Measurements from ENCODE around the gene TMEM258. TPM values are rescaled to one million over a fixed set of nuclear protein-coding genes. Genes with fewer than 3 reads are reported as not detected.

TMEM258 gene
- total RNA-seq, 2 donors from 2014 or later: 146 to 169 TPM

- H3K9me3 Mint-ChIP-seq: no peaks in the 10 kb centered on the region
- H3K27me3 Mint-ChIP-seq (ENCODE audit: low read depth): no peaks in the 10 kb centered on the region
- no peaks in the 10 kb centered on the region for H3K36me3 Mint-ChIP-seq (ENCODE audit: insufficient read depth in 2 of 2)
- peaks cover 17% of the 10 kb centered on the region for H3K4me1 Mint-ChIP-seq (ENCODE audit: low read depth)
- DNase-seq (no peak), ATAC-seq (replicated peaks in 1 of 2) (peak in 1 of 2 donors; percentile 6)
- H3K27ac Mint-ChIP-seq: no peak overlapping the region
- no peak overlapping the region for H3K4me3 Mint-ChIP-seq
Observed at GRCh38 chr11:61775606-61776554, 16.5 kb downstream of the TMEM258 start.

- no peak for DNase-seq
- H3K9me3 Mint-ChIP-seq: no peaks in the 10 kb centered on the region
- H3K27ac Mint-ChIP-seq: no peak overlapping the region
- H3K4me1 Mint-ChIP-seq (ENCODE audit: low read depth): peaks cover 17% of the 10 kb centered on the region
- ATAC-seq (replicated peaks in 1 of 2): no peak
- H3K4me3 Mint-ChIP-seq: no peak overlapping the region
- H3K27me3 Mint-ChIP-seq (ENCODE audit: low read depth): no peaks in the 10 kb centered on the region
- H3K36me3 Mint-ChIP-seq (ENCODE audit: insufficient read depth in 2 of 2): no peaks in the 10 kb centered on the region
Observed at GRCh38 chr11:61775106-61775505, 17.3 kb downstream of the TMEM258 start.

DNA sequence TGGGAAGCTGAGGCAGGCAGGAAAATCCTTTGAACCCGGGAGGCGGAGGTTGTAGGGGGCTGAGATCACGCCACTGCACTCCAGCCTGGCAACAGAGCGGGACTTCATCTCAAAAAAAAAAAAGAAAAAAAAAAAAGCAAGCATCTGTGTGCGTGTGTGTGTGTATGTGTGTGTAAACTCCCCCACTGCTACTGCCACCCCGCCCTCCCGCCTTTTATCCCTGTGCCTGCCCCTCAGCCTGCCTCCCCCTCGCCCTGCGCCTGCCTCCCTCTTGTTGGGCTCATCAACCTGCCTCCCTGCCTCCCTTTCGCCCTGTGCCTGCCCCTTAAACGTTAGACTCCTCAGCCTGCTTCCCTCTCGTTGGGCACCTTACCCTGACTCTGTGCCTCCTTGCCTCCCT lies 18.0 kb downstream of the TMEM258 start:
- Mint-ChIP-seq H3K9me3 (no peaks in the 10 kb centered on the region), H3K4me3 (no peak overlapping the region), H3K27ac (no peak overlapping the region), H3K36me3 (ENCODE audit: insufficient read depth in 2 of 2) (no peaks in the 10 kb centered on the region), H3K4me1 (ENCODE audit: low read depth) (peaks cover 17% of the 10 kb centered on the region), H3K27me3 (ENCODE audit: low read depth) (no peaks in the 10 kb centered on the region)
- DNase-seq (no peak), ATAC-seq (replicated peaks in 1 of 2) (no peak)

- Mint-ChIP-seq H3K27ac (no peak overlapping the region), H3K4me3 (no peak overlapping the region), H3K9me3 (no peaks in the 10 kb centered on the region), H3K4me1 (ENCODE audit: low read depth) (peaks cover 17% of the 10 kb centered on the region), H3K36me3 (ENCODE audit: insufficient read depth in 2 of 2) (no peaks in the 10 kb centered on the region), H3K27me3 (ENCODE audit: low read depth) (no peaks in the 10 kb centered on the region)
- DNase-seq (no peak), ATAC-seq (replicated peaks in 1 of 2) (no peak)
Observed at GRCh38 chr11:61773809-61774208, 18.6 kb downstream of the TMEM258 start.

GRCh38 chr11:61773356-61773755 lies 19.0 kb downstream of the TMEM258 start:
- ATAC-seq (replicated peaks in 1 of 2) (no peak), DNase-seq (no peak)
- H3K4me3 Mint-ChIP-seq: no peak overlapping the region
- peaks cover 17% of the 10 kb centered on the region for H3K4me1 Mint-ChIP-seq (ENCODE audit: low read depth)
- no peaks in the 10 kb centered on the region for H3K36me3 Mint-ChIP-seq (ENCODE audit: insufficient read depth in 2 of 2)
- H3K9me3 Mint-ChIP-seq: no peaks in the 10 kb centered on the region
- H3K27ac Mint-ChIP-seq: no peak overlapping the region
- H3K27me3 Mint-ChIP-seq (ENCODE audit: low read depth): no peaks in the 10 kb centered on the region

DNA sequence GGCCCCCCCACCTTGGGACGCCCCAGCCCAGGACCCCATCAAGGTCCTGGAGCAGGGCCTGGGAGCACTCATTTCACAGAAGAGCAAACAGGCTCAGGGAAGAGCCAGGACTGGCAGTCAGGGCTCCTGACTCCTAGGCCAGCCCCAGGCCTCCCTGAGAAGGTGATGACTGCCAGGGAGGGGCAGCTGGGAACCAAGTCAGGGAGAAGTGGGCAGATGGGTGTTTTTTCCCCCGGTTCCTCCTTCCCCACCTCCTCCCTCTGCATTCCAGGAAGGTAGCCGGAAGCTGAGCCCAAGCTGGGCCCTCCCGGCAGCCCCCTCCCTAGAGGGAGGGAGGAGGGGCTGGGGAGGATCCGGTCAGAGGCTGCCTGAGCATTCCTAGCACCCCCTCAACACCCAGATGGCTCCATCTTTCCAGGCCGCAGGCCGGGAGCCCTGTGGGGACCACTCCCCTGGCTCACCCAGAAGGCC lies 20.4 kb downstream of the TMEM258 start:
- H3K9me3 Mint-ChIP-seq: no peaks in the 10 kb centered on the region
- H3K27me3 Mint-ChIP-seq (ENCODE audit: low read depth): no peaks in the 10 kb centered on the region
- no peaks in the 10 kb centered on the region for H3K36me3 Mint-ChIP-seq (ENCODE audit: insufficient read depth in 2 of 2)
- H3K27ac Mint-ChIP-seq: no peak overlapping the region
- H3K4me3 Mint-ChIP-seq: no peak overlapping the region
- ATAC-seq (replicated peaks in 1 of 2): no peak
- no peak for DNase-seq
- H3K4me1 Mint-ChIP-seq (ENCODE audit: low read depth): peaks cover 9% of the 10 kb centered on the region

DNA sequence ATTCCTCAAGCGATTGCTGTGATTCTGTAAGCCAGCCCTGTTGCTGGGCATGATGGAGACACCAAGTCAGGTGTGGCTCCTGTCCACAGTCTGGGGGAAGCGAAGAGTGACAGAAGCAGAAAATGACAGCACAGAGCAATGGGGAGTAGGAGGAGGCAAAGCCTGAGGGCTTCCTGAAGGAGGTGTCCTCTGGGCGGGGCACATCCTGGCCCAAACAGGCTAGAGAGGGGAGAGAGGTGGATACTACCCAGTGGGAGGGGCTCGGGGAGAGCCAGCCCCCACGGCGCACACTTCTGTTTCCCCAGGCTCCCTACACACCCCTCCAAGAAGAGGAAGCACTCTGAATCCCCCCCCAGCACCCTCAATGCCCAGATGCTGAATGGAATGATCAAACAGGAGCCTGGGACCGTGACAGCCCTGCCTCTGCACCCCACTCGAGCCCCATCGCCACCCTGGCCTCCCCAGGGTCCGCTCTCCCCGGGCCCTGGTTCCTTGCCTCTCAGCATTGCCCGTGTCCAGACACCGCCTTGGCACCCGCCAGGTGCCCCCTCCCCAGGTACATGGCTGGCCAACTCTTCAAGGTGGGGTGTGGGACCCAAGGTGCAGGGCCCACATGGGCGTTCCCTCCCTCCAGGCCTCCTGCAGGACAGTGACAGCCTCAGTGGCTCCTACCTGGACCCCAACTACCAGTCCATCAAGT lies 21.1 kb downstream of the TMEM258 start:
- no peak overlapping the region for H3K4me3 Mint-ChIP-seq
- no peak for ATAC-seq (replicated peaks in 1 of 2)
- no peak overlapping the region for H3K27ac Mint-ChIP-seq
- no peaks in the 10 kb centered on the region for H3K9me3 Mint-ChIP-seq
- H3K36me3 Mint-ChIP-seq (ENCODE audit: insufficient read depth in 2 of 2): no peaks in the 10 kb centered on the region
- peaks cover 2% of the 10 kb centered on the region for H3K4me1 Mint-ChIP-seq (ENCODE audit: low read depth)
- no peaks in the 10 kb centered on the region for H3K27me3 Mint-ChIP-seq (ENCODE audit: low read depth)
- DNase-seq: no peak

- no peaks in the 10 kb centered on the region for H3K27me3 Mint-ChIP-seq (ENCODE audit: low read depth)
- H3K9me3 Mint-ChIP-seq: no peaks in the 10 kb centered on the region
- no peaks in the 10 kb centered on the region for H3K4me1 Mint-ChIP-seq (ENCODE audit: low read depth)
- no peak for ATAC-seq (replicated peaks in 1 of 2)
- H3K36me3 Mint-ChIP-seq (ENCODE audit: insufficient read depth in 2 of 2): no peaks in the 10 kb centered on the region
- H3K27ac Mint-ChIP-seq: no peak overlapping the region
- DNase-seq: no peak
- no peak overlapping the region for H3K4me3 Mint-ChIP-seq
Observed at GRCh38 chr11:61769946-61770683, 22.3 kb downstream of the TMEM258 start.

- Mint-ChIP-seq H3K36me3 (ENCODE audit: insufficient read depth in 2 of 2) (no peaks in the 10 kb centered on the region), H3K9me3 (no peaks in the 10 kb centered on the region), H3K27me3 (ENCODE audit: low read depth) (no peaks in the 10 kb centered on the region), H3K27ac (no peak overlapping the region), H3K4me3 (no peak overlapping the region), H3K4me1 (ENCODE audit: low read depth) (no peaks in the 10 kb centered on the region)
- ATAC-seq (replicated peaks in 1 of 2): no peak
- DNase-seq: no peak
Observed at GRCh38 chr11:61769169-61769920, 23.1 kb downstream of the TMEM258 start.

GRCh38 chr11:61768376-61769076 lies 23.9 kb downstream of the TMEM258 start:
- Mint-ChIP-seq H3K4me3 (no peak overlapping the region), H3K9me3 (no peaks in the 10 kb centered on the region), H3K27ac (no peak overlapping the region), H3K36me3 (ENCODE audit: insufficient read depth in 2 of 2) (no peaks in the 10 kb centered on the region), H3K27me3 (ENCODE audit: low read depth) (no peaks in the 10 kb centered on the region), H3K4me1 (ENCODE audit: low read depth) (no peaks in the 10 kb centered on the region)
- ATAC-seq (replicated peaks in 1 of 2) (no peak), DNase-seq (no peak)

DNA sequence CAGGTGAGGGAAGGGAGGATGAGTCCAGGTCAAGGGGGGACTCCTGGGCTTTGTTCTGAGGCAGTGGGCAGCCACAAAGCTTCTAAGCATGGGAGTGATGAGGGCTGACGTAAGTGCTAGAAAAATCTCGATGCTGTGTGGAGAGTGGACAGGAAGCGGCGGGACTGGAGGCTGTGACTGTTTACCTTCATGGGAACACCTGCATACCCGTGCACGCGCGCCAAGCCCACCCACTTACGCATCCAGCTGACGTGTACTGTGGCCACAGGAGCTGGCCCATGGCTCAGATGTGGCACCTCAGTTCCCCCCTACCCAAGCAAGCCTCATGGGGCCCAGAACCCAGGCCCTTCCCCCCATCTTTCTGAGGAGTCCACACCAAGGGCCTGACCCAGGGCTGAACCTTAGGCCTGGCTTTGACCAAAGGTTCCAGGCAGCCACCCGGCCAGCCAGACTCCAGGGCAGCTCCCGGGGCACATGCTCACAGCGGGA lies 26.0 kb downstream of the TMEM258 start:
- no peaks in the 10 kb centered on the region for H3K4me1 Mint-ChIP-seq (ENCODE audit: low read depth)

More for the DNA sequence above, 26.0 kb downstream of the TMEM258 start:
- DNase-seq (no peak), ATAC-seq (replicated peaks in 1 of 2) (no peak)
- no peaks in the 10 kb centered on the region for H3K36me3 Mint-ChIP-seq (ENCODE audit: insufficient read depth in 2 of 2)
- no peak overlapping the region for H3K4me3 Mint-ChIP-seq
- no peak overlapping the region for H3K27ac Mint-ChIP-seq
- H3K27me3 Mint-ChIP-seq (ENCODE audit: low read depth): no peaks in the 10 kb centered on the region
- no peaks in the 10 kb centered on the region for H3K9me3 Mint-ChIP-seq
